Heart left ventricle (tissue), 16 donors: ENCODE data around the gene UBL4A. TPM values are rescaled to one million over a fixed set of nuclear protein-coding genes. Genes with fewer than 3 reads are reported as not detected.

Experiments used
- ATAC-seq, 4 donors: fragments of 200-7000 bp; cut with Tn5 transposase; one replicate each; pipeline ENCODE4 v1.9.1; 2020 to 2022; ENCODE audit warnings: moderate library complexity in 4 of 4, mild to moderate bottlenecking in 3 of 4, moderate number of reproducible peaks in 1 of 4
- DNase-seq, 5 donors: peaks; one replicate each; pipeline ENCODE4 v3.0.0-alpha.2; 2020
- H3K27ac ChIP-seq, 12 donors: fragments of 200-600 bp; sonication (generic) in 4 of 12; one replicate each; pipeline versions ENCODE4 v1.5.0 to v1.8.0; 2016 to 2022; ENCODE audit warnings: mild to moderate bottlenecking in 2 of 12
- H3K27me3 ChIP-seq, 9 donors: fragments of 200-600 bp; sonication (generic) in 2 of 9; one replicate each; pipeline versions ENCODE4 v1.5.1 to v1.8.0; 2016 to 2022; ENCODE audit warnings: mild to moderate bottlenecking in 3 of 9
- H3K36me3 ChIP-seq, 9 donors: fragments of 200-600 bp; sonication (generic) in 2 of 9; one replicate each; pipeline versions ENCODE4 v1.5.0 to v1.8.0; 2018 to 2022; ENCODE audit warnings: mild to moderate bottlenecking in 2 of 9
- H3K4me1 ChIP-seq, 12 donors: fragments of 200-600 bp; sonication (generic) in 4 of 12; one replicate each; pipeline versions ENCODE4 v1.5.0 to v1.8.0; 2016 to 2022; ENCODE audit warnings: mild to moderate bottlenecking in 3 of 12
- H3K4me3 ChIP-seq, 12 donors: fragments of 200-600 bp; sonication (generic) in 4 of 12; one replicate each; pipeline versions ENCODE4 v1.5.0 to v1.8.0; 2017 to 2022; ENCODE audit warnings: mild to moderate bottlenecking in 9 of 12, moderate library complexity in 4 of 12
- H3K9me3 ChIP-seq, 12 donors: fragments of 200-600 bp; sonication (generic) in 4 of 12; one replicate each; pipeline versions ENCODE4 v1.5.0 to v1.8.0; 2016 to 2022; ENCODE audit warnings: mild to moderate bottlenecking in 1 of 12
- CTCF ChIP-seq, 12 donors: fragments of 200-600 bp; sonication (generic) in 4 of 12; IDR thresholded peaks; one replicate each; pipeline versions ENCODE4 v1.5.0 to v1.8.0; 2018 to 2022; ENCODE audit warnings: antibody characterized with exemption in 12 of 12, mild to moderate bottlenecking in 5 of 12
- POLR2A ChIP-seq, 2 donors: fragments of 450-650 bp; IDR thresholded peaks; one replicate each; pipeline ENCODE4 v1.6.1; 2017; ENCODE audit warnings: antibody characterized with exemption in 2 of 2, mild to moderate bottlenecking in 2 of 2, moderate library complexity in 2 of 2
- WGBS, 4 donors: extraction: QIAGEN DNeasy Blood & Tissue Kit in 2 of 4; methylation state at CpG; one replicate each; pipeline versions ENCODE4 v1.1.5 to v1.1.7; 2013 to 2018; 5-methylcytosine and 5-hydroxymethylcytosine counted together
- intact Hi-C, 10 donors: fragments of 100-400 bp; cut with DNase I; formaldehyde crosslinking; loops; one replicate each; pipeline versions ENCODE4 v1.11.1 to v1.14.2; 2022
- polyA plus RNA-seq, 2 donors: library from polyadenylated mRNA; stranded (reverse); fragments of 200-250 nt; gene quantifications; one replicate each; pipeline ENCODE4 v1.2.3, GENCODE V29; 2013
- total RNA-seq, 9 donors: library from RNA; depleted of rRNA in 2 of 9; stranded (reverse); fragments of >200 nt in 2 of 9; fragmentation: NEBNext Ultra II Directional in 3 of 9; extraction: Animal tissue kit (Norgen Biotek cat#: 25700) in 3 of 9; gene quantifications; one replicate each; pipeline versions ENCODE4 v1.1.0 to v1.2.4, GENCODE V29; 2016 to 2023
- donor health status: ischemic (EF 13 %, LVEDD 7.1; RV severe dilation, severe dysfunction).
- donor health status: healthy with polysubstance abuse.
- donor health status: DM: no; HTN: yes; CAD: no.
- donor health status: DM: no; HTN: no; CAD: no.
- donor health status: ischemic (EF 25% LVEDD 6.9; RV normal size, moderate dysfunction).
- donor health status: ischemic (EF 25% LVEDD 5.7; RV mildly dilated, moderate dysfunction).
- donor health status: healthy.
- donor health status: DM: yes; HTN: yes; CAD: no.
- donor health status: ischemic (EF 35%, LVEDD 5.7; RV mildly dilated, moderate dysfunction).
- donor health status: nonischemic (EF 11% LVEDD 7.7; RV severe dilation, severe dysfunction).
- donor health status: DM: yes; HTN: yes; CAD: no.
- donor health status: PGD.
- donor health status: ischemic (EF 29% LVEDD 5.4; RV normal size, mild dysfunction).
- donor health status: nonischemic (EF 23%, LVEDD 6.1; RV moderate dilation, normal function).

The UBL4A gene
- total and polyA plus RNA-seq, 11 donors = 34.6 to 92.8 (median 53.7) TPM

- Histone ChIP-seq H3K36me3 (peaks cover 0 to 47% (median 4%) of the 10 kb centered on the region in 9 donors), H3K9me3 (no peaks in the 10 kb centered on the region), H3K4me1 (no peaks in the 10 kb centered on the region), H3K4me3 (no peak overlapping the region), H3K27ac (no peak overlapping the region), H3K27me3 (no peaks in the 10 kb centered on the region)
- TF ChIP-seq POLR2A (IDR thresholded peaks at IDR 0.05) = no peak
- TF ChIP-seq CTCF (IDR thresholded peaks at IDR 0.05) = no peak
- WGBS, 4 donors = 87 to 91% (median 90%) methylated on average over 4 to 23 of the region's 23 CpGs
- intact Hi-C loops = no loop called here
- DNase-seq (no peak), ATAC-seq (no peak)
Observed at GRCh38 chrX:154470914-154471568, 15.4 kb downstream of the UBL4A start.

- Histone ChIP-seq H3K27ac (no peak overlapping the region), H3K9me3 (no peaks in the 10 kb centered on the region), H3K4me3 (no peak overlapping the region), H3K4me1 (no peaks in the 10 kb centered on the region), H3K27me3 (no peaks in the 10 kb centered on the region), H3K36me3 (peaks cover 0 to 53% (median 4%) of the 10 kb centered on the region in 9 donors)
- intact Hi-C loops = no loop called here
- DNase-seq (no peak), ATAC-seq (no peak)
- TF ChIP-seq POLR2A (IDR thresholded peaks at IDR 0.05) (no peak), CTCF (IDR thresholded peaks at IDR 0.05) (no peak)
- WGBS, 4 donors = 86 to 96% (median 90%) methylated on average over 3 to 14 of the region's 14 CpGs
Observed at GRCh38 chrX:154470434-154470833, 16.0 kb downstream of the UBL4A start.

GRCh38 chrX:154469880-154470279 is 16.5 kb downstream of the UBL4A start:
- Histone ChIP-seq H3K9me3 (no peaks in the 10 kb centered on the region), H3K27me3 (no peaks in the 10 kb centered on the region), H3K4me1 (no peaks in the 10 kb centered on the region), H3K27ac (no peak overlapping the region), H3K4me3 (no peak overlapping the region), H3K36me3 (peaks cover 0 to 55% (median 4%) of the 10 kb centered on the region in 9 donors)
- TF ChIP-seq CTCF (IDR thresholded peaks at IDR 0.05) (no peak), POLR2A (IDR thresholded peaks at IDR 0.05) (no peak)
- intact Hi-C loops = no loop called here
- DNase-seq = peak in 1 of 5 donors; percentile 37
- no peak for ATAC-seq
- 67 to 95% (median 92%) methylated on average over 1 to 18 of the region's 18 CpGs for WGBS, 4 donors

GRCh38 chrX:154469114-154469513 is 17.3 kb downstream of the UBL4A start:
- TF ChIP-seq POLR2A (IDR thresholded peaks at IDR 0.05) = no peak
- no peak for TF ChIP-seq CTCF (IDR thresholded peaks at IDR 0.05)
- Histone ChIP-seq H3K4me3 (no peak overlapping the region), H3K36me3 (peaks cover 0 to 60% (median 4%) of the 10 kb centered on the region in 9 donors), H3K4me1 (no peaks in the 10 kb centered on the region), H3K27me3 (no peaks in the 10 kb centered on the region), H3K9me3 (no peaks in the 10 kb centered on the region), H3K27ac (no peak overlapping the region)
- intact Hi-C loops = no loop called here
- 73 to 98% (median 87%) methylated on average over 5 to 9 of the region's 9 CpGs for WGBS, 4 donors
- no peak for ATAC-seq
- DNase-seq = no peak
